Bronchial epithelial cell (primary cell): Measurements from ENCODE around the gene STAT4. TPM values are rescaled to one million over a fixed set of nuclear protein-coding genes. Genes with fewer than 3 reads are reported as not detected.

ENCODE experiments used
- DNase-seq: peaks from one replicate; pipeline ENCODE4 v3.0.0-alpha.2; 2010; ENCODE audit warnings: low read depth
- FAIRE-seq: peaks from 2 replicates; lab custom pipeline; 2011; peaks lifted over from hg19 to GRCh38; lab: Jason Lieb, UNC
- H3K27me3 ChIP-seq: 2 replicates; pipeline ENCODE4 v1.5.1; 2011; ENCODE audit warnings: low read length; ENCODE audit not compliant: control insufficient read depth, insufficient read depth
- H3K36me3 ChIP-seq: 2 replicates; pipeline ENCODE4 v1.5.1; 2011; ENCODE audit warnings: low read length; ENCODE audit not compliant: control insufficient read depth, insufficient read depth
- H3K4me3 ChIP-seq: 2 replicates; pipeline ENCODE4 v1.5.1; 2011; ENCODE audit warnings: mild to moderate bottlenecking, low read depth, low read length, control low read depth
- total RNA-seq: library from RNA; depleted of rRNA; stranded (reverse); fragments of >200 nt; gene quantifications from 2 replicates; pipeline ENCODE4 v1.2.1, GENCODE V29; 2014
- TF ChIP-seq, protein P1 (sequence below): IDR thresholded peaks from 2 replicates; pipeline ENCODE4 v1.5.1; 2011; ENCODE audit warnings: mild to moderate bottlenecking, moderate library complexity, low read length, control low read depth, inconsistent platforms; ENCODE audit not compliant: insufficient read depth, severe bottlenecking

Gene STAT4
- total RNA-seq, 1 donor from 2014 or later: 7.1 TPM

DNA sequence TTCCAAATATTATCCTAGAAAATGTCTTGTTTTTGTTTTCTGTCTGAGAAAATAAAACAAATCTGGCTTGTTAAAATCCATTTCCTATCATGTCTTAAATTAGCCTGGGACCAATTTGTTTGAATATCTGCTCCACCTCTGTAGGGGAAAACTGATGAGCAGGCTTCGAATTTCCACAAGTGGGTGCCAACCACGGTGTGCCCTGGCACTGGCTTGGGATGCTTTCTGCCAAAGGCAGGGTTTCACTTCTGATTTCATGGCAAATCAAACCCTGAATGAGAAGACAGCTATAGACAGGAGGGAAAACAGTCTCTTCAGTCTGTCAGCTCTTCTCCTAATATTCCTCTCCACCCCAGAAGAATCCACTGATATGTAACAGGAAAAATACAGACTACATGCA lies 33.7 kb upstream of the STAT4 start:
- TF ChIP-seq, protein P1, sequence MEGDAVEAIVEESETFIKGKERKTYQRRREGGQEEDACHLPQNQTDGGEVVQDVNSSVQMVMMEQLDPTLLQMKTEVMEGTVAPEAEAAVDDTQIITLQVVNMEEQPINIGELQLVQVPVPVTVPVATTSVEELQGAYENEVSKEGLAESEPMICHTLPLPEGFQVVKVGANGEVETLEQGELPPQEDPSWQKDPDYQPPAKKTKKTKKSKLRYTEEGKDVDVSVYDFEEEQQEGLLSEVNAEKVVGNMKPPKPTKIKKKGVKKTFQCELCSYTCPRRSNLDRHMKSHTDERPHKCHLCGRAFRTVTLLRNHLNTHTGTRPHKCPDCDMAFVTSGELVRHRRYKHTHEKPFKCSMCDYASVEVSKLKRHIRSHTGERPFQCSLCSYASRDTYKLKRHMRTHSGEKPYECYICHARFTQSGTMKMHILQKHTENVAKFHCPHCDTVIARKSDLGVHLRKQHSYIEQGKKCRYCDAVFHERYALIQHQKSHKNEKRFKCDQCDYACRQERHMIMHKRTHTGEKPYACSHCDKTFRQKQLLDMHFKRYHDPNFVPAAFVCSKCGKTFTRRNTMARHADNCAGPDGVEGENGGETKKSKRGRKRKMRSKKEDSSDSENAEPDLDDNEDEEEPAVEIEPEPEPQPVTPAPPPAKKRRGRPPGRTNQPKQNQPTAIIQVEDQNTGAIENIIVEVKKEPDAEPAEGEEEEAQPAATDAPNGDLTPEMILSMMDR: no peak
- H3K36me3 ChIP-seq: no peaks in the 10 kb centered on the region
- FAIRE-seq: peak; percentile 28
- DNase-seq: no peak
- H3K27me3 ChIP-seq: no peaks in the 10 kb centered on the region
- no peak overlapping the region for H3K4me3 ChIP-seq

DNA sequence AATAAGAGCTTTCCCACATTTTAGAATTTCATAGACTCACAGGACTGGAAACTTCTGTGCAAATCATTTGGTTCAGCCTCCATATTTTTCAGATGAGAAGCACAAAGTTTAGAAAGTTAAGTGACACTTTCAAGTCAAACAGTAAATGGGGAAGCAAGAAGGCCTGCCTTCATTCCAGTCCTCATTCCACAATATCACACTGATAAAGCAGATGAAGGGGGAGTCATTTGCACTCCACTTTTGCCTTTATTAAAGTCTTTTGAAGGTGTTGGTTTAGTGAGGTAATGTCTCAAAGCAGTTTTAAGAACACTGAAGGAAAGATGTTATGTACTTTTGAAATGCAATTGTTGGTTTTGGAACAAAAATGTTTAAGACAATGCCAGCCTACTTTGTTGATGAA lies 32.7 kb upstream of the STAT4 start:
- H3K27me3 ChIP-seq: no peaks in the 10 kb centered on the region
- no peaks in the 10 kb centered on the region for H3K36me3 ChIP-seq
- no peak overlapping the region for H3K4me3 ChIP-seq
- FAIRE-seq (no peak), DNase-seq (no peak)
- TF ChIP-seq, protein P1: no peak

GRCh38 chr2:191183081-191183480 lies 32.3 kb upstream of the STAT4 start:
- Histone ChIP-seq H3K4me3 (no peak overlapping the region), H3K36me3 (no peaks in the 10 kb centered on the region), H3K27me3 (no peaks in the 10 kb centered on the region)
- FAIRE-seq: no peak
- TF ChIP-seq, protein P1: no peak
- no peak for DNase-seq

- Histone ChIP-seq H3K4me3 (no peak overlapping the region), H3K27me3 (no peaks in the 10 kb centered on the region), H3K36me3 (no peaks in the 10 kb centered on the region)
- TF ChIP-seq, protein P1: no peak
- peak; percentile 81 for DNase-seq
- FAIRE-seq: peak; percentile 81
Measured at GRCh38 chr2:191180713-191181112, 29.9 kb upstream of the STAT4 start.

GRCh38 chr2:191180276-191180675 lies 29.5 kb upstream of the STAT4 start:
- H3K4me3 ChIP-seq: no peak overlapping the region
- H3K36me3 ChIP-seq: no peaks in the 10 kb centered on the region
- DNase-seq: no peak
- TF ChIP-seq, protein P1: no peak
- no peak for FAIRE-seq
- no peaks in the 10 kb centered on the region for H3K27me3 ChIP-seq

- Histone ChIP-seq H3K36me3 (no peaks in the 10 kb centered on the region), H3K4me3 (no peak overlapping the region), H3K27me3 (no peaks in the 10 kb centered on the region)
- TF ChIP-seq, protein P1: no peak
- peak; percentile 47 for DNase-seq
- peak; percentile 96 for FAIRE-seq
Measured at GRCh38 chr2:191178806-191179514, 28.2 kb upstream of the STAT4 start.
